NOMO-1 treated with dmso at 0.1 percent for 144 hours (cell line): ENCODE data around the gene CIB2.
A peak's percentile ranks its signal among the peaks of the same experiment; 100 is the strongest.

Experiments
- DNase-seq: peaks from one replicate; lab custom pipeline; 2025; ENCODE audit not compliant: unreplicated experiment; lab: John Stamatoyannopoulos, UW

CIB2 gene

DNA sequence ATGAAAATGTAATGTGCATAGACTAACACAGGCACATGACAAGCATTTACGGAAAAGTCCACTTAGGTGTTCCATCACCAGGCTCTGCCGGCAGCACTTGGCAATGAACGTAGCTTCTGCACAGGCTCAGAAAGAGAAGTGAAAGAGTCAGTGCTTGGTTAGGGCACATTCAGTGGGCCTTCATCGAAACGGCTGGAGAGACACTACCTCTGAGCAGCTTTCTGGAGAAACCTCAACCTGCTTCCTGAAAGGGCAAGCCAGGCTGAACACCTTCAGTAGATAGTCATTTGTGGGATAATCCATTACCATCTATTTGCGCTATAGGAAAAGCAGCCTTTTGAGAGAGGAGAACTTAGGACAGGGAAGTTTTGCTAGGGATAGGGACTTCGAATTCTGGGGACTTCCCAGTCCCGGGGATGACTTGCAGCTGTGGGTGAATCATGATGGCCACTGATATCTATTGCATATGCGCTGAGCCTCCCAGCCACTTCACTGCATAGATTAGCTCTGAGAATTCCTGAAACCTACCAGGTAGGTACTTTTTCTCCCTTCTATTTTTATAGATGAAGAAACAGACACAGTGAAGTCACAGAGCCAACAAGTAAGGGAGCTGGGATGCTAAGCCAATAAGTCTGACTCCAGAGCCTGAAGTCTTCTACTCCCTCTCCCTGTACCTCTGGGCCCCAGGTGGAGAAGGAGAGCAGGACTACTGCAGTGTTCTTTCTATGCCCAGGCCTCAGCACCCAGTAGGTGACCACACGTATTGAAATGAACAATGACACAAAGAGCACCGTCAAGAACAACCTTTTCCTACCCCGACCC, 43.1 kb downstream of the CIB2 start:
- peak; percentile 70 for DNase-seq

DNA sequence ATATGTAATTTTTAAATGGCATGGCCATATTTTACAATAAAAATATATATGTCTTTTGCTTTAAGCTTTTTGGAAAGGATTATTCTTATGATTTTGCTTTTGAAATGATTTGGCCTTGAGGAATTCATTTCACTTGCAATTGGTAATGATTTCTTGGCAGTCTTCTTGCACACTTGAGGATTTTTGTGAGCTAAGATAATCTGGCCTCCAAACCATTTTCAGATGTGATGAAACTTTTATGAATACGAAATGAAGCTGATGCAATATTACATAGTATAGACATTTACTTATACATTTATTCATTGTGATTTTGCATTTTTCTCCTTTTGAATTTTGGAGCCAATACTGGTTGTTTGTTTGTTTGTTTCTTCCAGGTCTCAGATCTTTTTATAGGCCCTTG, 45.3 kb downstream of the CIB2 start:
- no peak for DNase-seq

DNA sequence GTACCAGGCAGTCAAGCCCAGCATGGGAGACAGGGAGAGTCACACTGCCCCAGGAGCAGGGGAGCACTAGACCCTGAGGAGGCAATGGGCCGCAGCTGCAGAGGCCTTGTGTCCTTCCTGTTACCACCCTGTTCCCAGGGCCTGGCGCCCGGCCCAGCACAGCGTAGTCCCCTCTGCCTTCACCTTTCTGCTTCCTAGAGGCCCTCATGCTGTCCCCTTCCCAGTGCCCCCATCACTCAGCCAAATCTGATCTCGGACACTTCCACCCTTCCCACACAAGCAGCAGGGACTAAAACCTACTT, 46.8 kb downstream of the CIB2 start:
- no peak for DNase-seq

DNA sequence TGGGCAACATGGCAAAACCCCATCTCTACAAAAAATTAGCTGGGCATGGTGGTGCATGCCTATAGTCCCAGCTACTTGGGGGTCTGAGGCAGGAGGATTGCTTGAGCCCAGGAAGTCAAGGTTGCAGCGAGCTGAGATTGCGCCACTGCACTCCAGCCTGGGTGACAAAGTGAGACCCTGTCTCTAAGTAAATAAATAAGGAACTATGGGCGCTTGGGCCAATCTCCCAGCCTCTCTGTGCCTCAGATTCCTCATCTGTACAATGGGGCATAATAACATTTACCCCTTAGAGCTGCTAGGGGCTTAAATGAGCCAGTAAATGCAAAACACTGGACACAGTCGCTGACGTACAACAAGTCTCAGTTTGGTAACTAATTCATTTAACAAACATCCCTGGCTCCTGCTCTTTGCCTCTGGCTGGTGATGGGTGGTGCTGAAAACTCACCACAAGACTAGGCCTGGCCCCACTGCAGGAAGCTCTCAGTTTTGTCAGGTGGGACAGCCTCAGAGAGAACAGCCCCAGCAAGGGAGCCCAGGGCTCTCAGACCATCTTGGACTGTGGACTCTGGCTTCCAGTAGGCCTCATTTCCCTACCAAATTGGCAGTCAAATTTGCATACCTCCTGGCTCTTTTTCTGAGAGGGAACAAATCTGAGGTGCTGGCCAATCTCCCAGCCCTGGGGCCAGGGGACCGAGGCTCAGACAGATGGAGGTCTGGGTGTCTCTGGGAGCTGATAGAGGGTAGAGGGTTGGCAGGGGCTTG, 47.4 kb downstream of the CIB2 start:
- DNase-seq: no peak

DNA sequence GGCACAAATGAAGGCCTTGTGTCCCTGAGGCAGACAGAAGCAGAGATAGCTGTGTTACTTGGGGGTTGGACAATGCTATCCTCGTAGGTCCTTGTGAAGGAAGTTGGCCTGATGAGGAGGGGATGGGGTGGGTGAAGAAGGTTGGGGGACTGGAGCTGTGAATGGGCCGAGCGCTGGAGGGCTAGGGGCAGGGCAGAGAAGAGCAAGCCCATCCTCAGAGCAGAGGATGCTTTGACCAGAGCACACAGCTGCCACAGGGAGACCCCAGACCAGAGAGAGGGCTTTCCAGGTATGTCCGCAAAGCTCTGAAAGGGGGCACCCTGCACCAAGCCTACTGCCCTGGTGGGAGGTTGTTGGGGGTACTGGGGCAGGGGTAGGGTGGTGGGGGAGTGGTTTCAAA, 48.1 kb downstream of the CIB2 start:
- DNase-seq: no peak

DNA sequence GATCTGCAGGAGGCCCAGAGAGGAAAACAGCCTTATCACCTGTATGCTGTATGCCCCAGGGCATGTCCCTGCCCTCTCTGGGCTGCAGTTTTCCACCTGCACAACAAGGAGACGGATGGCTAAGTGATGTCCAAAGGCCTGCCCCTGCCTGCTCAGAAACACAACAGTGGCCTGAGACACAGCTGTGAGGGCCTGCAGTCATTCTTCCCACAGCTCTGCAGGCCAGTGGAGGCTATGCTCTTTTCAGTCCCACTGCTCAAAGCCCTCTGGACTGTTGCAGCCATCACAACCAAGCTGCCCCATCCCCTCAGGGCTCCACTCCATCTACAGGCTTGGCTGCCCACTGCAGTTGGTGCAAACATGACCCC, 48.5 kb downstream of the CIB2 start:
- DNase-seq: no peak

DNA sequence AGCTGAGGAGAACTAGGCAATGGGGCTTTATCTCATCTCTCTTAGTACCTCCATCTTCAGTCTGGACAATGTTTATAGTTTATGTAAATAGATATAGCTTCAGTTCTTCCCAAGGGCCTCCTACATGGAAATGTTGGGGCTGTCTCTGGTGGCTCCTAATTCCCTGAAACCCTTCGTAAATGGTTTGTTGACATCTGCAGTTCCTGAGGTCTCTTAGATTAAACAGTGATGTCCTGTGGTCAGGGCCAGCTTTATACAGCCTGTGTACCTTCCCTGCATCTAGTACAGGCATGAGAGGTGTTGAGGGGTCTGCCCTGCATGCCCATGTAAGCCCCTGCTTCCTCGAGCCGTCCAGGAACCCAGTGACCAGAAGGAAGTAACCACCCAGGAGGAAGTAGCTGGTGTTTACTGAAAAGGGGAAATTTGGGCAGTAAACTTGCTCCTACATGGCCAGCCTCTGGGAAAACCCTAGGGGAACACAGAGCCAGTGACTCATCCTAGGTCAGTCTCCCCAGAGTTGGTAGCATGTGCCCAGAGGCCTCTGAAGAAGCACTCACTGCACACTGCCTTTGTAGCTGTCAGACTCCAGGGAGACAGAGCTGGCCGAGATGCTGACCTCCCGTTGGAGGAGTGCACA, 49.0 kb downstream of the CIB2 start:
- no peak for DNase-seq

DNA sequence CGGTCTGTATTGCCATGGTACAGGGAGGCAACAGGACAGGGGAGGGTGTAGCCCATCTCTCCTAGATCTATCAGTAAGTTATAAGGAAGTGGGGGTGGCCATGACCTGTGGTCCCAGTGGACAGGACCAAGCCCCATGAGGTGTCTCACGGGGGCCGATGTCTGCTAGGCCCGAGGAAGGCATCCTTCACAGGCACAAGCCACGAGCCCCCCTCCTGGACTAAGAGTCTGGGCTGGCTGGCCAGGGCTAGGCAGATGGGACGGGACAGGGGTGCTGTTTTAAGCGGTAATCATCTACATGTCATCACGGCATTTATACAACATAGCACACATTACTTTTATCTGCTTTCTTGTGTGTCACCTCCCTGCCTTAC, 51.2 kb downstream of the CIB2 start:
- DNase-seq: no peak

DNA sequence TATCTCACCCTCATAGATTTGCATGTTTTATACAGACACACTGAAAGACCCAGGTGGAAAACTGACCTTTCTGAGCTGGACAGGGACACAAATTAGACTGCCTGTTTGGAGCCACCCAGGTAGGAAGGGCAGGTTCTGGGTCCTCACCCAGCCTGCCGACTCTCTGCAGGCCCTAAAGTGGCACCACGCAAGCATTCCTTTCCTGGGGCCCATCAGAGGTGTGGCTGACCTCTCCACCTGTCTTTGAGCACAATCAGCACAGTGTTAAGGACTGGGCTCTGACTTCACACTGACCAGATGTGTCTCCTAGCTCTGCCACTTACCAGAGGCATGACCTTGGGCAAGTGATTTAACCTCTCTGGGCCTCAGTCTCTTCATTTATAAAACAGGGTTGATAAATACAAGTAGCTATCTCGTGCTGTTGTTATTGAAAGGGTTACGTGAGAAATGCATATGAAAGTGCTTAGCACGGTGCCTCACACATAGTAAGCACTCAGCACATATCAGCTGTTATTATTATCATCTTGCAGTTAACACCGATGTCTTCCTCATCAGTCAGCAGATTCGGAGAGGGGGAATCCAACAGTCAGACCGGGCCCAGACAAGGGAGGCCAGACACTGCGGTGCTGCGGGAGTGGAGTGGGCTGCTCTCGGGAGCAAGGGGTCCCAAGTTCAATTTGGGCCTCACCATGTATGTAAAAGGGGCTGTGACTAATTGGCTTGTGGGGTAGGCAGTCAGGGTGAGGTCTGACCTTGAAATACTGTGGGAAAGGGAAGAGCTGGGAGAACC, 51.8 kb downstream of the CIB2 start:
- no peak for DNase-seq

DNA sequence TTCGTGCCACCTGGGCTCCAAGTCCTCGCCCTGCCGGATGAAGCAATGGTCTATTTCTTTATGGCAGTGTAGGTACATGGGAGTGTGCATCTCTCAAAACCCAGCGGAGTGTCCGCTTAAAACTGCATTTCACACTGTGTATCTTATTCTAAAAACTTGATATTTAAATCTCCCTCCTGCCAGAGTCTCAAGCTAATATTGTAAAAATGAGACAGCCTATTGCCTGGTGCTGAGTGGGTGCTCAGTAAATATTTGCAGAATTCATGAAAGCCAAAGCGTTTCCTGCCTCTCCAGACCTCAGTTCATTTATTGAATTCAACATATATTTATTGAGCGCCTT, 53.4 kb downstream of the CIB2 start:
- DNase-seq: no peak

DNA sequence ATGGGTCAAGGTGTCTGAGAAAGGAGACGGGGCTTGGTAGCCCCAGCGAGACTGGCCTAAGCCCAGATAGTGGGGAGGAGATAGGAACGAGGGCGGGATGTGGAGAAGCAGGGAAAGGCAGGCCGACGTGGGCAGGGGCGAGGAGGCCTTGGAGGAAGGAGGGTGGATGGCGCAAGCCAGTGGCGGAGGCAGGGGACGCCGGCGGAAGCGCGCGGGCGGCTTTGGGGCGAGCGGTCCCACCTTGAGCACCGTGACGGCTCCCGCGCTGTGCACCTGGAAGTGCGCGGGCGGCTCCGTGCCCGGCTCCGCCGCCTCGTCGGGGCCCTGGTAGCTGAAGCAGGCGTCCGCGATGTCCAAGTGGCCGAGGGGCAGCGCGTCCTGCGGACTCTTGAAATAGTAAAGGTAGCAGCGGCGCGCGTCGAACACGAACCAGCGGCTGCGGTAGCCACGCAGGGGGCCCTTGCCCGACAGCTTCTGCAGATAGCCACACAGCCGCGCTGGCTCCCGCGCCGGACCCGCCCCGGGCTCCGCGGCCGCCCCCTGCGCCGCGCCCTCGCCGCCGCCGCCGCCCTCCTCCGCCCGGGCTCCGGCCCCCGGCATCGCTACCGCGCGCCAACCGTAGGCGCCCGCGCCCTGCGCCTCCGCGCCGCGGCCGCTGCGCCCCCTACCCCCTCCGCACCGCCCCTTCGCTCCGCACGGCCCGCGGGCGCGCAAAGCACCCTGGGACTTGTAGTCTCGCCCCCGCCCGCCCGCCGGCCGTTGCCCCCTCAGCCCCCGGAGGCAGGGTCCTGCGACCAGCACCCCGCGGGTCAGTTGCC, 54.0 kb downstream of the CIB2 start, which contains the start of gene TBC1D2B:
Gene TBC1D2B, minus strand, starts transcription at position 659 of the 818 bp plus-strand sequence. Its CDS starts 59 bp downstream, at position 600.
- peak; percentile 52 for DNase-seq

DNA sequence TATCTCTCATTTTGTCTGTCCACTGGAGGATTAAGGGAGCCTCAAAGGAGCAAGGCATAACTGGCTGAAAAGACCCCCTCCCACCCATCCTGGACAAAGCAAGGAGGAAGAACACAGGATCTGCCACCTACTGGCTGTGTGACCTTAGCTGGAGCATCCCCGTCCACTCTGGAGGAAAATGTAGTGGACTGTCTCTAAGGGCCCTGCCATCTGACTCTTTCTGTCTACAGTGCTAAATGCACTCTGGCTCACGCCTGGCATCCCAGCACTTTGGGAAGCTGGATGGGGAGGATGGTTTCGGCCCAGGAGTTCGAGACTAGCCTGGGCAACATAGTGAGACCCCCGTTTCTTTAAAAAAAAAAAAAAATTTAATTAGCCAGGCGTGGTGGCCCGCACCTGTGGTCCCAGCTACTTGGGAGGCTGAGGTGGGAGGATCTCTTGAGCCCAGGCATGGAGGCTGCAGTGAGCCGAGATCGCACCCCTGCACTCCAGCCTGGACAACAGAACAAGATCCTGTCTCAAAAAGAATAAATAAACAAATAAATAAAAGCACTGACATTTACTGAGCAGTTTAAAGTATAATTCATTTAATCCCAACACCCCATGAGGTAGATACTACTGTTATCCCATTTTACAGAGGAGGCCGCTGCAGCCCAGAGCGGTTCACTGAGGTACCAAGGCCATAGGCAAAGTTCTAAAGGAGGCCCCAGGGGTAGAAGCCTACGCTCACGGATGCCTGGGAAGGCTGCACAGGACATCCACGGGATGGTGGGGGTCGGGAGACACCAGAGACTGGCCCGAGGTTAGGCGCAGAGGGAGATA, 54.8 kb downstream of the CIB2 start:
- no peak for DNase-seq

DNA sequence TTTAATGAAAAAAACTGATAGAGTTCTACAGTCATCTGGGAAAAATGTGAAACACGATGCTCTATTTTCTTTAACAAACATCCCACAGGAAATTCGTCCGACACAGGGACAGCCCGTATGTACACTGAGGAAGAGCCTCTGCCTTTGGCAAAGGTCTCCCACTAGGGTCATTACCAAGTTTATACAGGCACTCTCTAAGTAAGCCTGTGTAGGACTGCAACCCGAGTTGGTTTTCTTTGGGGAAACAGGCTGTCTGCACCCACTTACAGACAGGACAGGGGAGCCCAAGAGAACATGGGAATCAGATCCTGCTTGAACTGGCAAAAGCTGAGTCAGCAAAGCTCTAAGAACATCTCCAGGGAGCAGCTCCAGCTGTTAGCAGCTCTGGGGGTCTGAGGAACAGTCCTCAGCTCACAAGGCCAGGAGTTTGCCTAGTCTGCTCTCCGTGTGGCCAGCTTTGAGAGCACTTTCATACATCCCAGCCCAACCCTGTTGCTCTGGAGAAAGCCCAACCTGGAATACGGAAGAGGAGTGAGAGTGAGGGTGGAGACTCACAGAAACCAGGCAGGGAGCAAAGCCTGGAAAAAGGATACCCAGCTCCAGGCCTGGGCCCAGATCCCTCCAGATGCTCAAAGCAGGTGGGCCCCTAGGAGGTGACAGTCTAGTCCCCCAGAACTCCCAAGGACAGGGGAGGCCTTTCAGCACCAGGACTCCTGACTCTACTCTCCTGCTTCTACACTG, 55.6 kb downstream of the CIB2 start:
- DNase-seq: no peak

DNA sequence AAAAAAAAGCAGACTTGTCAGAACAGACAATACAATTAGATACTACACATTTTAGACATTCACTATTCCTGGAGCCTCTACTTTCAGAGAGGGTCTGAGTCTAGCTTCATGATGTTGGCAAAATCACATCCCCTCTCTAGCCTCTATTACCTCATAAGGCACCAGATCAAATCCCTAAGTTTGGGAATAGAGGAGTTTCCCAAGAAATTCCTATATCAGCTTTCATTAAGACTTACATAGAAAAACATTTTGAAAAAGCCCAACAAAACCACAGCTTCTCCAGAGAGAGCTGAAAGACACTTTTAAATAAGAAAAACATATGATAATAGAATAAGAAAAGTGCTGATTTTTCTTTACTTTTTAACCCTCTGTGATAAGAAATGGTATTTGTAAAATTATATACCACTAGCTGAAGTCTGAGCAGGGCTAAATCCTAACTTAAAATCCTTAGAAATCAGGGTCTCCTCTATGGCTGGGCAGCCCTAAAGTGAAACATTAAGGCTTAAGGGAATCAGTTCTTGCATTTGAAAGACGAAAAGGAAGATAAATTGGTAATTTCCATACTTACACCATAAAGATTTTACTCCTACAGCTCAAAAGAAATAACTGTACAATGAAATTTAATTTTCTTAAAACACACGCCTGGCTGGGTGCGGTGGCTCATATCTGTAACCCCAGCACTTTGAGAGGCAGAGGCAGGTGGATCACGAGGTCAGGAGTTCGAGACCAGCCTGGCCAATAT, 58.0 kb downstream of the CIB2 start:
- DNase-seq: no peak

DNA sequence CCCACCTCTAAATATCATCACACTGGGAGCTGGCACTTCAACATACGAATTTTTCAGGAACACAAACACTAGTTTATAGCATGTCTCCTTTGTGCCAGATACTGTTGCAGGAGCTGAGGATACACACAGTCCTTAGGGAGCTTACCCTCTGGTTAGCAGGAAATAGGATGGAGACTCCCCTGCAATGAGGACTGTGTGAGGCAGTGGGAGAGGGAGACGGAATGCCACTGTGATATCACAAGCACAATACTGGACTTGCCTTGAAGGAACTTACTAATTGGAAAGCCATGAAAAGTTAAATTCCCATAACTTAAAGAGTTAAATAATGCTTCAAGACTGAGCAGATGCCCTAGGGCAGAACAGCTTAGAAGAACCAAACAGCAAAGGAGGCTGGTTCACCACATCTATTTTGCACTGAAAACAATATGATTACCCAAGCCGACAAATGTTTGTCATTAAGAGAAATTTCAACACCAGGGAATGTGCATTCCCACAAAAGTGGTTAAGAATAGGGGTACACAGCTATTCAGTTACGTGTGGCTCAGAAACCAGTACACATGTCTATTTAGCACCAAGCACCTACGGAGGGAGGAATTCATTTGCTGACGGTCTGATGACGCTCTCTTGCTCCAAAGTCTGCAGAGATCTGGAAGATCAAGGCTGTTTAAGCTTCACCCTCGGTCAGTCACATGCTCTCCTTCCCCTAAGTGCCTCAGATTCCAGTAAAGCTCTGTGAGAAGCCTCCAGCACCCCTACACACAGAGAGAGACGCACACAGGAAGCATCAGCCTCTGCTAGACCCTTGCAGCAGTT, 59.0 kb downstream of the CIB2 start:
- no peak for DNase-seq

DNA sequence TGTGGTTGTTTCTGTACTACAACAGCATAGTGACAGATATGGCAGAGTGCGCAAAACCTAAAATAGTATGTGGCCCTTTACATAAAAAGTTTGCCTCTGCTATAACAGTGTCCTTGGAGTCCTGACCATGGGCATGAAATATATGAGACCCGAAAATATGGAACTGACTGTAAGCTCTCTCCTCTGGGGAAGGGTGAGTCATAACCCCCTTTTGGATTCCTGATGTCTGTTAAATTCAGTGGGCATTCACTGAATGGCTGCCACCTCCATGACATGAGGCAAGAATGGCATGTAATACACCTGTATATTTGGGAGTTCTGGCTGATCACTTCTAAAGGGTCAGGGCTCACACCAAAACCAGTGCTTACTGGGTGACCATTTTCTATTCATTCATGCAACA, 59.9 kb downstream of the CIB2 start:
- DNase-seq: no peak

DNA sequence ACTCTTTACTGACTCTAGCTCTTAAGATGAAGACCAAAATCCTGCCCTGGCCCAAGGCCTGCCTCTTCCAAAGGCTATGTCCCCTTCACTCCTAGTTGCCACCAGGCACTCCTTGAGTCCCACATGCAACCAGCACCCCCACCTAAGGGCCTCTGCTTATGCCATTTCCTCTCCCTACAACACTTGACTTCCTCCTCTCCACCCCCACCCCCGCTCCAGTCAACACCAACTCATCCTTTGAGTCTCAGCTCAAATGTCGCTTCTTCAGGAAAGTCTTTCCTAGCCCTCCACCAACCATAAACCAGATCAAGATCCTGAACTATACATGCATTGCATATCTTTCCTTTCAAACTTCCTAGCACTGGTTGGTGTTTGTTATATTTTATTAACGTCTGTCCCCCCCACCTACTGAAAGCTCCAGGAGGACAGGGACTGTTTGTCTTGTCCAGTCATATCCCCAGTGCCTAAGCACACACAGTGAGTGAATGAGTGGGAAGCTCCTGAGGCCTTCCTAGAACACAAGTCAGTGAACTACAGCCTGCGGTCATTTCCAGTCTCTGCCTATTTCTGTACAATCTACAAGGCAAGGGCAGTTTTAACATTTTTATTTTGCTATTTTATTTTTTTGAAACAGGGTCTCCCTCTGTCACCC, 61.1 kb downstream of the CIB2 start:
- peak; percentile 54 for DNase-seq
